Keratinocyte (primary cell): Measurements from ENCODE around the gene APOBR. TPM values are rescaled to one million over a fixed set of nuclear protein-coding genes. Genes with fewer than 3 reads are reported as not detected.

Experiments used
- DNase-seq: peaks from one replicate; pipeline ENCODE4 v3.0.0-alpha.2; 2011; ENCODE audit warnings: low read depth, missing footprints, low spot score
- FAIRE-seq: peaks from 2 replicates; lab custom pipeline; 2011; peaks lifted over from hg19 to GRCh38; lab: Jason Lieb, UNC
- H2AFZ ChIP-seq: 2 replicates; pipeline ENCODE4 v1.6.0; 2012; ENCODE audit warnings: low read length, control low read depth, inconsistent platforms; ENCODE audit not compliant: control insufficient read depth
- H3K27ac ChIP-seq: 2 replicates; pipeline ENCODE4 v1.5.1; 2011; ENCODE audit warnings: low read length; ENCODE audit not compliant: control insufficient read depth, insufficient read depth
- H3K27me3 ChIP-seq: 3 replicates; pipeline ENCODE4 v1.6.0; 2011; ENCODE audit warnings: low read length; ENCODE audit not compliant: control insufficient read depth, insufficient read depth; ENCODE audit errors: extremely low read depth
- H3K36me3 ChIP-seq, 2 experiments: 2 replicates in 1 of 2; 3 replicates in 1 of 2; pipeline ENCODE4 v1.5.1; 2011; ENCODE audit warnings: low read length in 2 of 2, mild to moderate bottlenecking in 1 of 2; ENCODE audit not compliant: control insufficient read depth in 2 of 2, insufficient read depth in 2 of 2; ENCODE audit errors: extremely low read depth in 1 of 2
- H3K4me1 ChIP-seq: 3 replicates; pipeline ENCODE4 v1.5.1; 2011; ENCODE audit warnings: low read length; ENCODE audit not compliant: control insufficient read depth, insufficient read depth; ENCODE audit errors: extremely low read depth
- H3K4me2 ChIP-seq: 3 replicates; pipeline ENCODE4 v1.6.0; 2011; ENCODE audit warnings: low read depth, low read length; ENCODE audit not compliant: control insufficient read depth, insufficient read depth; ENCODE audit errors: extremely low read depth
- H3K4me3 ChIP-seq, 3 experiments: fragments of 200-600 bp in 1 of 3; sonication (generic) in 1 of 3; 2 replicates in 2 of 3; 3 replicates in 1 of 3; pipeline ENCODE4 v1.5.1; 2011 to 2016; ENCODE audit warnings: low read length in 3 of 3, mild to moderate bottlenecking in 3 of 3, control low read depth in 2 of 3, inconsistent platforms in 1 of 3, low read depth in 1 of 3, mixed read lengths in 1 of 3, mixed run types in 1 of 3, moderate library complexity in 1 of 3; ENCODE audit not compliant: control insufficient read depth in 2 of 3, insufficient read depth in 2 of 3; ENCODE audit errors: extremely low read depth in 1 of 3
- H3K79me2 ChIP-seq: 2 replicates; pipeline ENCODE4 v1.6.0; 2012; ENCODE audit warnings: low read length; ENCODE audit not compliant: control insufficient read depth, insufficient read depth
- H3K9ac ChIP-seq: 3 replicates; pipeline ENCODE4 v1.6.0; 2011; ENCODE audit warnings: low read length; ENCODE audit not compliant: control insufficient read depth, insufficient read depth; ENCODE audit errors: extremely low read depth
- H3K9me1 ChIP-seq: 3 replicates; pipeline ENCODE4 v1.6.0; 2011; ENCODE audit warnings: low read length; ENCODE audit not compliant: control insufficient read depth, insufficient read depth; ENCODE audit errors: extremely low read depth
- H3K9me3 ChIP-seq: 2 replicates; pipeline ENCODE4 v1.5.1; 2012; ENCODE audit warnings: low read depth, low read length; ENCODE audit not compliant: control insufficient read depth
- H4K20me1 ChIP-seq: 3 replicates; pipeline ENCODE4 v1.6.0; 2011; ENCODE audit warnings: low read length; ENCODE audit not compliant: control insufficient read depth, insufficient read depth; ENCODE audit errors: extremely low read depth
- CTCF ChIP-seq, 3 experiments: IDR thresholded peaks in 1 of 3; conservative IDR thresholded peaks in 1 of 3; optimal IDR thresholded peaks in 1 of 3; 2 replicates in 2 of 3; 3 replicates in 1 of 3; pipeline versions ENCODE3 to v1.5.1; 2011; ENCODE audit warnings: low read length in 3 of 3, mild to moderate bottlenecking in 3 of 3, moderate library complexity in 2 of 3, control low read depth in 1 of 3, inconsistent platforms in 1 of 3; ENCODE audit not compliant: insufficient read depth in 2 of 3; ENCODE audit errors: extremely low read depth in 1 of 3
- EZH2 ChIP-seq: IDR thresholded peaks from one replicate; pipeline ENCODE4 v1.6.1; 2012; ENCODE audit warnings: inconsistent platforms, mild to moderate bottlenecking, low read length, moderate library complexity
- dilution Hi-C: fragments of 300-500 bp; cut with MboI; formaldehyde crosslinking; loops from one replicate; pipeline ENCODE4 v1.7.0; 2020; ENCODE audit warnings: low sequenced_read_pairs; ENCODE audit not compliant: extremely low pct_ligation_motif_present
- polyA plus RNA-seq, 5 experiments: library from polyadenylated mRNA; depleted of rRNA in 3 of 5; stranded (reverse) in 3 of 5; stranded (forward) in 1 of 5; unstranded in 1 of 5; fragments of >200 nt; gene quantifications; 1 replicate in 1 of 5; 2 replicates in 3 of 5; 3 replicates in 1 of 5; pipeline versions ENCODE4 v1.2.1 to v1.2.3, GENCODE V29; 2011 to 2012; ENCODE audit warnings: missing spikeins in 2 of 5, low read depth in 1 of 5, low replicate concordance in 1 of 5

The APOBR gene
- polyA plus RNA-seq, 1 donor (not counting 4 experiments of a cell fraction or from before 2014, with no cell fraction given), result 0.04 TPM

GRCh38 chr16:28503470-28504259 is 9.2 kb downstream of the APOBR start:
- Histone ChIP-seq H3K27me3 (peaks cover 18% of the 10 kb centered on the region), H3K79me2 (no peaks in the 10 kb centered on the region), H3K4me3 (no peak overlapping the region), H3K9ac (no peak overlapping the region), H3K4me1 (no peaks in the 10 kb centered on the region), H3K9me1 (no peaks in the 10 kb centered on the region), H3K9me3 (no peaks in the 10 kb centered on the region), H3K4me2 (no peak overlapping the region), H4K20me1 (no peaks in the 10 kb centered on the region), H3K36me3 (no peaks in the 10 kb centered on the region), H2AFZ (no peak overlapping the region), H3K27ac (no peak overlapping the region)
- FAIRE-seq, result no peak
- DNase-seq, result no peak
- TF ChIP-seq CTCF (optimal IDR thresholded peaks at IDR 0.05 in 1 of 3, IDR thresholded peaks at IDR 0.05 in 1 of 3, conservative IDR thresholded peaks at IDR 0.05 in 1 of 3; ENCODE audit: extremely low read depth in 1 of 3, insufficient read depth in 2 of 3, low read length in 3 of 3), result no peak
- no peak for TF ChIP-seq EZH2
- dilution Hi-C loops, result no loop called here

GRCh38 chr16:28504707-28505404 is 10.4 kb downstream of the APOBR start:
- H4K20me1 ChIP-seq, result no peaks in the 10 kb centered on the region
- DNase-seq (no peak), FAIRE-seq (no peak)
- no peak overlapping the region for H2AFZ ChIP-seq
- H3K9me3 ChIP-seq, result no peaks in the 10 kb centered on the region
- H3K27ac ChIP-seq, result no peak overlapping the region
- no peak overlapping the region for H3K9ac ChIP-seq
- dilution Hi-C loops, result no loop called here
- no peaks in the 10 kb centered on the region for H3K9me1 ChIP-seq
- H3K4me2 ChIP-seq, result no peak overlapping the region
- TF ChIP-seq CTCF (optimal IDR thresholded peaks at IDR 0.05 in 1 of 3, IDR thresholded peaks at IDR 0.05 in 1 of 3, conservative IDR thresholded peaks at IDR 0.05 in 1 of 3; ENCODE audit: extremely low read depth in 1 of 3, insufficient read depth in 2 of 3, low read length in 3 of 3) (no peak), EZH2 (no peak)
- no peak overlapping the region for H3K4me3 ChIP-seq
- peaks cover 18% of the 10 kb centered on the region for H3K27me3 ChIP-seq
- no peaks in the 10 kb centered on the region for H3K4me1 ChIP-seq
- H3K79me2 ChIP-seq, result no peaks in the 10 kb centered on the region
- no peaks in the 10 kb centered on the region for H3K36me3 ChIP-seq
